Stimulated activated CD8-positive, alpha-beta memory T cell treated with anti-CD3 and anti-CD28 coated beads, Interleukin-4, amount 100 ng/mL, for 24 hours (primary cell): Measurements from ENCODE around the gene SYVN1.

Experiments used
- DNase-seq: peaks from one replicate; pipeline ENCODE4 v3.0.0-alpha.2; 2020; ENCODE audit warnings: low read depth

The SYVN1 gene

DNA sequence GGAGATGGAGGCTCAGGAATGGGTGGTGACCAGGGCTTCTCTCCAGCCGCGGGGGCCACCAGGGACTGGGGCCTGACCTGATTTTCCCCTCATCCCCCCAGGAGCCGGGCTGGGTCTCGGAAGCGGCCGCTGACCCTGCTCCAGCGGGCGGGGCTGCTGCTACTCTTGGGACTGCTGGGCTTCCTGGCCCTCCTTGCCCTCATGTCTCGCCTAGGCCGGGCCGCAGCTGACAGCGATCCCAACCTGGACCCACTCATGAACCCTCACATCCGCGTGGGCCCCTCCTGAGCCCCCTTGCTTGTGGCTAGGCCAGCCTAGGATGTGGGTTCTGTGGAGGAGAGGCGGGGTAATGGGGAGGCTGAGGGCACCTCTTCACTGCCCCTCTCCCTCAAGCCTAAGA lies 46.5 kb downstream of the SYVN1 start:
- no peak for DNase-seq

DNA sequence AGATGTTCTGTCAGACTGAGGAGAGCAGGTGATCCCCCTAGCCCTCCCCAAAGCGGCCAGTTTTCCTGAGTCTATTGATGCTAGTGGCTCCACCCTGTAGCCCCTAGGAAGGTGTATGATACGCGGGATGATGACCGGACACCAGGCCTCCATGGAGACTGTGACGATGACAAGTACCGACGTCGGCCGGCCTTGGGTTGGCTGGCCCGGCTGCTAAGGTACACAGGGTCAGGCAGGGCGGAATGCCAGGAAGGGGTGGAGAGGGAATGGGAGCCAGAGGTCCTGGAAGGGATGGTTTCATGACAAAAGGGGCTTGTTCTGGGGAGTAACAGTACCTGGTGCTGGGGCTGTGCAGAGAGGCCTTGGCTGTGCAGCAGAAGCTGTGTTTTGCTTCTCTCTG lies 47.1 kb downstream of the SYVN1 start:
- no peak for DNase-seq

DNA sequence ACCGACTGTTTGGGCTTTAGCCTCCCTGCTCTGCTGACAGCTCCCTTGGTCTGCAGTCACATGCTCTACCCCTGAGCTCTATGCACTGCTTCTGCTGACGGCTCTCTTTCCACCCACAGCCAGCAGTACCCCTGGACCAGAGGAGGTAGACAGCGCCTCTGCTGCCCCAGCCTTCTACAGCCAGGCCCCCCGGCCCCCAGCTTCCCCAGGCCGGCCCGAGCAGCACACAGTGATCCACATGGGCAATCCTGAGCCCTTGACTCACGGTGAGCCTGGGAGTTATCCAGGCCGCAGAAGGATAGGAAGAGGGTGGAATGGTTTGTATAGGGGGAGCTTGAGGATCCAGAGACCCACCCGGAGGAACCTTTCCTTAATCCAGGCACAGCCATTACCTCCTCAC lies 47.5 kb downstream of the SYVN1 start:
- no peak for DNase-seq

DNA sequence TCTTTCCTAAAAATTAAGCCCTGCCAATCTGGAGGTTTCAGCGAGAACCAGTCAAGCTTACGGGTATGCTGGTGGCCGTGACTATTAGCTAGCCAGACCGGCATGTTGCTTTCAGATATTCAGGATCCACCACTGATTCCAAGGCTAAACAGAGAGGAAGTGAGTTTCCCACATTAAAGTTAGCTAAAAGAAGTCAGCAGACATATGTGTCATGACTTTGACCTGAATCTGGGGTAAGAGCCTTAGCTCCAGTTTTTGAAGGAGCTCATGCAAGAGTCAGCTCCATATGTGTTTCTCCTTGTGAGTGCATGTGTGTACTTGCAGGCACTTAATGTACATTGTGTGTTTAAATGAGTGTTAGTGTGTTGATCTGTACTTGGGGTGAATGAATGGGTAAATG lies 48.9 kb downstream of the SYVN1 start:
- no peak for DNase-seq

DNA sequence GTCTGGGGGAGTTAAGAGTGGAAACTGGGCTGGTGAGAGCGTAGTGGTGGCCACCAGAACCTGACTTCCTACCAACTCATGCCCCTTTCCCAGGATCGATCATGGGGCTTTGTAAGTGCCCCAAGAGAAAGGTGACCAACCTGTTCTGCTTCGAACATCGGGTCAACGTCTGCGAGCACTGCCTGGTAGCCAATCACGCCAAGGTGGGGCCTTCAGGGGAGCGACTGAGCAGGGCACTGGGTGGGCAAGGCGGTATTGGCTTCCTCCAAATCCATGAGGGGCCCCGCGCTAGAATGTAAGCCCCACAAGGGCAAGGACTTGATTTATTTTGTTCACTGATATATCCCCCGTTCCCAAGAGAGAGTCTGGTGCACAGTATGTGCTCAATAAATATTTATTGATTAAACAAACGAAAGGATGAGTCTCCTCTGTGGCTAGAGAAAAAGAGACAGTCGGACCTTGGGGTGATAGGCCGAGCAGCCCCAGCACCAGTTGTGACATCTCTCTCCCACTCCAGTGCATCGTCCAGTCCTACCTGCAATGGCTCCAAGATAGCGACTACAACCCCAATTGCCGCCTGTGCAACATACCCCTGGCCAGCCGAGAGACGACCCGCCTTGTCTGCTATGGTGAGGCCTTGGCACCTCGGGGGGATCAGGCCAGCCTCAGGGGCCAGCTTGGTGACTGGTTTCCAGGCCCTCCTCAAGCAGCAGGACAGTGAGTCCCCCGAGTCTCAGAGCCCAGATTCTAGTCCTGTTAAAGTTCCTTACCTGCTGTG lies 49.5 kb downstream of the SYVN1 start:
- no peak for DNase-seq

DNA sequence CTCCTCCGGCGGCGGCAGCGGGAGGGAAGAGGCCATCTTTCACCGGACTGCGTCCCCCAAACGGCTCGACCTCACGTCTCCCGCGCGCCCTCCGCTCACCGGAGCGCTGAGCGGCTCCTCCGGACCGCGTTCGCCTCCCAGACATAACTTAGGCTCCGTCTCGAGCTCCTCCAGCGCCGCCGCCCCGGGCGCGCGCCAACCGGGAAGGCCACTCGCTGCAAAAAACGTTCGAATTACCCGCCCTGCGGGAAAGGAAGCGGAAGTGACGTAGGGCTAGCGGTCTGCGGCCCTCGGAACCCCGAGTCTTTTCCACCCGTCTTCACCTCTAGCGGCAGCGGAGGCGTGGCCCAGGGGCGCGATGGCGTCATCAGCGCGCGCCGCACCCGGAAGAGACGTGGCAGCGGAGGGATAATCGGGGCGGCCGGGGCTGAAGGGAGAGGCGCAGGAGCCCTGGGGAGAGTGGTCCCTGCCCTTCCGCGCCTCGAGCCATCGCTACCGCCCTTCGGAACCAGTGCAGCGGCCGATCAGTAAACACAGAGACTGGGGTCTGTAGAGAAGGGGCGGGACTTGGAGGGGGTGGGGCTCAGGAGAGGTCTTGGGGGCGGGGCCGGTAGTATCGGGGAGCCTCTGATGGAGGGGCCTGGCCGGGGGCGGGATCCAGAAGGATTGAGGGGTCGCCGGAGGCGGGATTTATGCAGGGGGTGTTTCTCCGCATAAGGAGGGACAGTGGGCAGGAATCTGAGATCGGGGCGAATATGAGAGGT lies 50.3 kb downstream of the SYVN1 start, which contains the start of the genes CDCA5 and ZFPL1:
CDCA5 (minus strand) TSS at position 207 of the 764 bp plus-strand sequence; CDS start at position 145, 62 bp downstream.
ZFPL1 (plus strand) TSS at position 389 of the 764 bp plus-strand sequence. CDS start 477 bp downstream, outside the sequence.
- DNase-seq = peak; percentile 96

DNA sequence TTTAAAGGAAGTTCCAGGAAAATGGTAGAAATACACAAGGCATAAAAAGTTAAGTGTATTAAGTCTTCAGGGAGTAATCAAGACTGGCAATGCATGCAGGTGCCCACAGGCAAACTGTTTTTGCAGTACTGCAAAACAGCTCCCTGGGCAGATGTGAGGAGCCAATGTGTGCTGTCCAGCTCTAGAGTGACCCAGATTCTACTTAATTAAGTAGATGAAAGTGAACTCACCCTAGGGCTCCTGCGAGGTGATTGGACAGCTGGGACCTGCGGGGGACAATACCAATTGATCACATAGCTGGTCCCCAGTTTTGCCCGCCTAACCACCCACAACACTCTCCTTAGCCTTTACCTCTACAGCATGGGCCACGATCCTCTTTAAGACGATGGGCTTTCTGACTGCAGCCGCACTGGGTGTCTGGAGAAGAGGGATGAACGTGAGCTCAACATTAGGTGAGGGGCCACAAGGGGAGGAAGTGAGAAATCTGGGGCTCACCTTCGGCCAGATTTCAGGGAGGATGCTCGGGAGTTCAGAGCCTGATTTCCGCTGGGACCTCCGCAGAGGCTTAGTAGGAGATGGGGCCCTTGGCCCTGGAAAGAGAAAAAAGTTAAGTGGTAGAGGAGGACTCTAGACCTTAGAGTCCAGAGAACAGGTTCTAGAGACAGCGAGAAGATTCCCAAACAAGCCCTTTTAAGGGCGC lies 51.0 kb downstream of the SYVN1 start:
- DNase-seq = no peak

DNA sequence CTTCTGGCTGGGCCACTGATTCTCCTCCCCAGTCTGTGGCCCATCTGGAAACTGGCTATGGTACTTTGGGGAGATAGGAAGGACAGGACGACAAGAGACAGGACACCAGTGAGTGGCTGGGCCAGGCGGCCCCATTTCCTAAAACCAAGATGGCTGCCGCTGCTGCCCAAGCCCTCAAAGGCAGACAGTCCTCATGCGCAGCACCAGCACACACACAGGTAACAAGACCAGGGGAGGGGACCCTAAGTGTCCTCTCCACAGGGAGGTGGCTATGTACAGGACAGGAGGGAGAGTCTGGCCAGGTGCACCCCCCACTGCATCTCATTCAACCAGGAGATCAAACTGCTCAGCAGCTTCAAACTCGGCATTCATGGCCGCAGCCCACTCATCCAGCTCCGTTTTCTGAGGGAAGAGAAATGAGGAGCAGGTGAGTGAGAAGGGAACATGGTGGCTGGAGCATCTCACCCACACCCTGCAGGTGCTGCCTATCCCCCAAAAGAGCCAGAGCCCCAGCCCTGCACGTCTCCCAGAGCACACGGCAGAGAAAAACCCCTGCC lies 55.5 kb downstream of the SYVN1 start:
- no peak for DNase-seq

DNA sequence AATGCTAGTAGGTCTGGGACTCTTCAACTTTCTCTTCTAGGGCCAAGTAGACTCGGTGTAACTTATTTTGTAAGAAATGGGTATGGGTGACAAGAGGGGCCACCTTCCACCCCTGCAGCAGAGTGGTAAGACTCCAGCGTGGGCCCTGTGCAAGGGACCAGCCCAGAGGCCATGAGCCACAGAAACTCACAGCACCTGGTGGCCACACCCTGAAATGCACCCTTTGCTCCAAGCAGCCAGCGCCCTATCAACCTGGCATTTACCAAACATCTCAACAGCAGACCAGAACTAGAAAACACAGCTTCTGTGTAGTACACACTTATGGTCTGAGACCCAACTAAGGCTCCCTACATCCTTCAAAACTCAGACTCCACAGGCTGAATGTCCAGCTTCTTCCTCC lies 56.2 kb downstream of the SYVN1 start:
- DNase-seq = peak; percentile 46

DNA sequence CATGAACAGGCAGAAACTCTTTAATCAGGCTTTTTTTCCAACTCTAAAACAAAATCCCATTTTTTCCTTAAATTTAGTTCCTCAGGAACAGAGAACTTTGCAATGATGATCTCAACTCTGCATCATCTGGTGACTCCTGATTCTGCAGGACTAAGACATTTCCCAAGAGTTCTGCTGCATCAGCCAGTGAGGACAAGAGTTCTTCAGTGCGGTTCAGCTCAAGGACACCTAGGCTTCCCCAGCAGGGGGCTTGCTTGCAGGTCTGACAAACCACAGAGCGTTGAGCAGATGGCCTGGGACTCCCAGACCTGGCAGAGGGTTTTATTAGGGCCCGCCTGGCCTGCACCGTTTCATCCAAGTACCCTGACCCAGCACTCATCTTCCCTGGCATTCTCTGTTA lies 56.9 kb downstream of the SYVN1 start:
- DNase-seq = no peak
